Measurements from ENCODE around the gene SLC22A23.

SLC22A23 gene

GRCh38 chr6:3309391-3310050 is 147.3 kb downstream of the SLC22A23 start:
- no peak overlapping the region for H3K4me2 ChIP-seq (ENCODE audit: low read length)
- H3K4me3 ChIP-seq (ENCODE audit: low read length), result no peak overlapping the region
- H3K79me2 ChIP-seq (ENCODE audit: control insufficient read depth, low read length), result no peaks in the 10 kb centered on the region
- H3K27me3 ChIP-seq (ENCODE audit: control insufficient read depth, low read length), result peaks cover 11% of the 10 kb centered on the region; the same call in 1 of the 2 replicates
- H3K9me3 ChIP-seq (ENCODE audit: control insufficient read depth, insufficient read depth, low read length), result no peaks in the 10 kb centered on the region
- TF ChIP-seq EZH2phosphoT487 (IDR thresholded peaks at IDR 0.05; ENCODE audit: borderline replicate concordance, low read length) (no peak), CTCF (IDR thresholded peaks at IDR 0.05; ENCODE audit: low read depth, low read length, poor library complexity, severe bottlenecking) (no peak)
- H3K9me2 ChIP-seq (replicated peaks; ENCODE audit: control insufficient read depth, low read length), result no peaks in the 10 kb centered on the region
- no peaks in the 10 kb centered on the region for H4K20me1 ChIP-seq (ENCODE audit: control insufficient read depth, insufficient read depth, low read depth, low read length)
- H3F3A ChIP-seq (ENCODE audit: control insufficient read depth, insufficient read depth), result no peaks in the 10 kb centered on the region
- H3K36me3 ChIP-seq (ENCODE audit: control insufficient read depth, low read length), result no peaks in the 10 kb centered on the region
- no peaks in the 10 kb centered on the region; the same call in 1 of the 2 replicates for H3K4me1 ChIP-seq (ENCODE audit: control insufficient read depth, low read length)
- H3K27ac ChIP-seq (ENCODE audit: low read depth, low read length), result no peak overlapping the region

- H3K27ac ChIP-seq (ENCODE audit: low read depth, low read length), result no peak overlapping the region
- no peaks in the 10 kb centered on the region for H3K79me2 ChIP-seq (ENCODE audit: control insufficient read depth, low read length)
- H3K27me3 ChIP-seq (ENCODE audit: control insufficient read depth, low read length), result peaks cover 15% of the 10 kb centered on the region
- no peaks in the 10 kb centered on the region for H4K20me1 ChIP-seq (ENCODE audit: control insufficient read depth, insufficient read depth, low read depth, low read length)
- no peak overlapping the region for H3K4me3 ChIP-seq (ENCODE audit: low read length)
- H3K4me1 ChIP-seq (ENCODE audit: control insufficient read depth, low read length), result no peaks in the 10 kb centered on the region; the same call in 1 of the 2 replicates
- H3K4me2 ChIP-seq (ENCODE audit: low read length), result no peak overlapping the region
- no peaks in the 10 kb centered on the region for H3F3A ChIP-seq (ENCODE audit: control insufficient read depth, insufficient read depth)
- TF ChIP-seq CTCF (IDR thresholded peaks at IDR 0.05; ENCODE audit: low read depth, low read length, poor library complexity, severe bottlenecking) (no peak), EZH2phosphoT487 (IDR thresholded peaks at IDR 0.05; ENCODE audit: borderline replicate concordance, low read length) (no peak)
- no peaks in the 10 kb centered on the region for H3K9me2 ChIP-seq (replicated peaks; ENCODE audit: control insufficient read depth, low read length)
- no peaks in the 10 kb centered on the region for H3K36me3 ChIP-seq (ENCODE audit: control insufficient read depth, low read length)
- no peaks in the 10 kb centered on the region for H3K9me3 ChIP-seq (ENCODE audit: control insufficient read depth, insufficient read depth, low read length)
These were observed 148.7 kb downstream of the SLC22A23 start for GRCh38 chr6:3308106-3308505.

- Histone ChIP-seq H3K36me3 (ENCODE audit: control insufficient read depth, low read length) (no peaks in the 10 kb centered on the region), H3K9me2 (replicated peaks; ENCODE audit: control insufficient read depth, low read length) (no peaks in the 10 kb centered on the region), H3F3A (ENCODE audit: control insufficient read depth, insufficient read depth) (no peaks in the 10 kb centered on the region), H3K4me2 (ENCODE audit: low read length) (no peak overlapping the region), H3K27ac (ENCODE audit: low read depth, low read length) (no peak overlapping the region), H3K4me1 (ENCODE audit: control insufficient read depth, low read length) (no peaks in the 10 kb centered on the region; the same call in 1 of the 2 replicates), H3K9me3 (ENCODE audit: control insufficient read depth, insufficient read depth, low read length) (no peaks in the 10 kb centered on the region), H3K27me3 (ENCODE audit: control insufficient read depth, low read length) (peaks cover 19% of the 10 kb centered on the region), H4K20me1 (ENCODE audit: control insufficient read depth, insufficient read depth, low read depth, low read length) (no peaks in the 10 kb centered on the region), H3K79me2 (ENCODE audit: control insufficient read depth, low read length) (no peaks in the 10 kb centered on the region), H3K4me3 (ENCODE audit: low read length) (no peak overlapping the region)
- TF ChIP-seq CTCF (IDR thresholded peaks at IDR 0.05; ENCODE audit: low read depth, low read length, poor library complexity, severe bottlenecking) (no peak), EZH2phosphoT487 (IDR thresholded peaks at IDR 0.05; ENCODE audit: borderline replicate concordance, low read length) (no peak)
These were observed 149.4 kb downstream of the SLC22A23 start for GRCh38 chr6:3307436-3307835.

Measured in DOHH2 (cell line).